SHP77 (cell line): ENCODE results near the gene IGHMBP2.
A peak's percentile ranks its signal among the peaks of the same experiment; 100 is the strongest.
"Not testable (repeated sequence)": the region's sequence is repeated elsewhere in the genome, so short reads cannot be mapped to it uniquely, and the experiment has no call there.

Source experiments
- DNase-seq, 2 experiments: peaks; one replicate each; lab custom pipeline; 2025; lab: John Stamatoyannopoulos, UW

The IGHMBP2 gene

DNA sequence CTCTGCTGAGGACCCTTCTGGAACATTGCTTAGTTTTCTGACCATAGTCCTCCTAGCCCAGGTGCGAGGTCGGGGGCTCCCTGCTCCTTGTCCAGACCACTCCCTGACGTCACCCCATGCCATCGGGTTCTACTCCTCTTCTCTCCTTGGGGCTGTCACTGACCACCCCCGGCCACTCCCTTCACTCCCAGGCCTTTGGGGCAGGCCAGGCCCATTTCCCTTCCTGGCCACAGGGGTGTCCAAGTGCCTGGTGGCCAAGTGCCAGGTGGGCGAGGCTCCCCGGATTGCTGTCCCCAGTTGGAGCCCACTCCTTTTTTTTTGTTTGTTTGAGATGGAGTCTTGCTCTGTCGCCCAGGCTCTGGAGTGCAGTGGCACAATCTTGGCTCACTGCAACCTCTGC is 57.6 kb downstream of the IGHMBP2 start:
- DNase-seq = no peak

DNA sequence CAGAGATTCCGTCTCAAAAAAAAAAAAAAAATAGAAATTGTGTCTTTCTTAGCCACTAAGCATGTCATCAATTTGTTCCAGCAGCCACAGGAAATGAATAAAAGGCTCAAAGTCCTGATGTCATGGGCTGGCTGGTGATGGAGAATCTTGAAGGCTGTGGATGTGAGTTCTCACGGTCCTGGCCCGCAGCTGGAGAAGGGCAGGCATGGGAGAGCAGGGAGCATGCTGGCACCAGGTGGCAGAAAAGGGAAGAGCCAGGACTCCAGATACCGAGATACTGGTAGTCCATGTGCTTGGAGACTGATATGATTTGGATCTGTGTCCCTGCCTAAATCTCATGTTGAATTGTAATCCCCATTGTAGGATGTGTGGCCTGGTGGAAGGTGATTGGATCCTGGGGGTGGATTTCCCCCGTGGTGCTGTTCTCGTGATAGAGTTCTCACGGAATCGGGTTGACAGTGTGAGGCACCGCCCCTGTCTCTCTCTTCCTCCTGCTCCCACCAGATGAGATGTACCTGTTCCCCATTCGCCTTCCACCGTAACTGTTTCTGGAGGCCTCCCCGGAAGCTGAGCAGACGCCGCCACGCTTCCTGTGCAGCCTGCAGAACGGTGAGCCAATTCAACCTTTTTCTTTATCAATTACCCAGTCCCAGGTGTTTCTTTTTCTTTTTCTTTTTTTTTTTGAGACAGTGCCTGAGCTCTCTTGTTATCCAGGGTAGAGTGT is 59.0 kb downstream of the IGHMBP2 start:
- DNase-seq = peak in 1 of 2 experiments; percentile 44

DNA sequence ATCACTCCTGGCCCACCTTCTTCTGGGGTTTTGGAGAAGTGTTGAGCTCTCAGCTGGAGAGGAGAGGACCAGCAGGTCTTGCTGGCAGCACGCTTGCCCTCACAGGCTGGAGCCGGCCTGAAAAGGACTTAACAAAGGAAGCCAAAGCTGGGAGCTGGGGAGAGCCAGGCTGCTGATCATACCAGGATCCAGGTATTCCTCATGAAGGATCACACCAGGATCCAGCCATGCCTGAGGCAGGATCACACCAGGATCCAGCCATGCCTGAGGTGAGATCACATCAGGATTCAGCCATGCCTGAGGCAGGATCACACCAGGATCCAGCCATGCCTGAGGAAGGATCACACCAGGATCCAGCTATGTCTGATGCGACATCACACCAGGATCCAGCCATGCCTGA is 60.1 kb downstream of the IGHMBP2 start:
- DNase-seq = no peak

DNA sequence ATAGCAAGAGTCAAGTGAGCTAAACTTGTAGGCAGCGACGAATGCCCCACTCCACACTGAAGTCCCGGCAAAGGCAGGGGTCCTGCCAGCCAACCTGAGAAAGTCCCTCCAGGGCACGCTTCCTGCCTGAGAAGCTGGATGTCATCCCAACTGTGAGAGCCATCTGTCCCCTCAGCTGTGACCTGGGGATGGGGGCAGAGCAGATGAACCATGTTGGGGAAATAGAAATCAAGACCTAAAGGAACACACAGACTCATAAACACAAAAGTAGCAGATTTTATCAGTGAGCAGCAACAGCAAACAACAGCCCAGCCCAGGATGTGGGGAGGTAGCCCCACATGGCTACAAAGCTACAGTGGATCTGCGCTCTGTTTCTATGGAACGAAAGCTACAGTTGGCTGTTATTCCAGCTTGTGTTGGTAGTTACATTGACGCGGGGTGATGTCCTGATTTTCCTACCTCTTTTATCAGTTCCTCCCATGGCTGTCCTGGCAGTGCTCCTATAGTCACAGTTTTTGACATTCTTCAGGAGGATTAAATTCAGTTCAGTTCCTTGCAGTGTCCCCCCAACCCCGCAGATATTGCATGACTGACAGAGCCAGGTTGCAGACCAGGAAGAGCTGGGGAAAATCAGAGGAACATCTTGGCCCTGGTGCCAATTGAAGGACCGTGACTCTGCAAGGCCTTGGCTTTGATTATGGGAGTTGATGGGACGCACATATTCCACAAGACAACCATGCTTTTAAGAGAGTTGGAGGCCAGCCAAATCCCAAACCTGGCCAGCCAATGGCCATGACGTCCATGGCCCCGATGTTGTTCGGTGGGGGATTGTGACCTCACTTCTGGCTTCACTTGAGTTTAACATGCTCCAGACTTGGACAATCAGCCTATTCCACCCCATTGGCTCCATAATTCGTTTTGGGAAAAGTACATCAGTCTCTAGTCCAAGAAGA is 62.5 kb downstream of the IGHMBP2 start:
- DNase-seq = no peak

DNA sequence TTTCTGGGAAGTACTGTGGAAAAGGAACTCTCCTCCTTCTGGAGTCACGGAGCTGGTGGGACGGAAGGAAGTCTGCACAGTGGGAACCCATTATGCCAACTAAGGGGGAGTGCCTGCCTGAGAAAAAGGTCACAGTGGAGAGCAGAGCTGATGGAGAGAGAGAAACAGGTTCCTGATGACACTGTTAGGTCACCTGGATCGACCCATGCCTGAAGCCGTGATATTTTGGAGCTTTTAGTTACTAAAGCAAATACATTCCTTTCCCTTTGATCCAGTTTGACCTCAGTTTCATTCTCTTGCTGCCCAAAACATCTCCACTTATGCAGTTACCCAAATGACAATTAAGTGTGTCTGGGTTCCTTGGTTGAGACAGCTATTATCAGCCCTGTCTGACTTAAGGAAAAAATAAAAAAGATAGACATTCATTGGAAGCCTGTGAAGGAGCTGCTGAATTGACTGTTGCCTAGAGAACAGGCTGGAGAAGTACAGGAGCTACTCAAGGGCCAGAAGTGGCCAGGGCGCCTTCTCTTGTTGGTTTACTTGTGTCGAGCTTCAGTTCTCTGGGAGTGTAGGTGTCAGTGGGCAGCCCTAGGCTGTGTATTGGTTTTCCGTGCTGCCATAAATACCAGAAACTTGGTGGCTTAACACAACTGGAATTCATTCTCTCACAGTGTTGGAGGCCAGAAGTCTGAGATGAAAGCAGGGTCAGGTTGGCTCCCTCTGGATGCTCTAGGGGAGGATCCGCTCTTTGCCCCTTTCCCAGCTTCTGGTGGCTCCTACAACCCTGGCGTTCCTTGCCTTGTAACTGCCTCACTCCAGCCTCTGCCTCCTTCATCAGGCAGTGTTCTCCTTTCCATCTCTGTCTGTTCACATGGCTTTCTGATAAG is 63.4 kb downstream of the IGHMBP2 start:
- DNase-seq = no peak

DNA sequence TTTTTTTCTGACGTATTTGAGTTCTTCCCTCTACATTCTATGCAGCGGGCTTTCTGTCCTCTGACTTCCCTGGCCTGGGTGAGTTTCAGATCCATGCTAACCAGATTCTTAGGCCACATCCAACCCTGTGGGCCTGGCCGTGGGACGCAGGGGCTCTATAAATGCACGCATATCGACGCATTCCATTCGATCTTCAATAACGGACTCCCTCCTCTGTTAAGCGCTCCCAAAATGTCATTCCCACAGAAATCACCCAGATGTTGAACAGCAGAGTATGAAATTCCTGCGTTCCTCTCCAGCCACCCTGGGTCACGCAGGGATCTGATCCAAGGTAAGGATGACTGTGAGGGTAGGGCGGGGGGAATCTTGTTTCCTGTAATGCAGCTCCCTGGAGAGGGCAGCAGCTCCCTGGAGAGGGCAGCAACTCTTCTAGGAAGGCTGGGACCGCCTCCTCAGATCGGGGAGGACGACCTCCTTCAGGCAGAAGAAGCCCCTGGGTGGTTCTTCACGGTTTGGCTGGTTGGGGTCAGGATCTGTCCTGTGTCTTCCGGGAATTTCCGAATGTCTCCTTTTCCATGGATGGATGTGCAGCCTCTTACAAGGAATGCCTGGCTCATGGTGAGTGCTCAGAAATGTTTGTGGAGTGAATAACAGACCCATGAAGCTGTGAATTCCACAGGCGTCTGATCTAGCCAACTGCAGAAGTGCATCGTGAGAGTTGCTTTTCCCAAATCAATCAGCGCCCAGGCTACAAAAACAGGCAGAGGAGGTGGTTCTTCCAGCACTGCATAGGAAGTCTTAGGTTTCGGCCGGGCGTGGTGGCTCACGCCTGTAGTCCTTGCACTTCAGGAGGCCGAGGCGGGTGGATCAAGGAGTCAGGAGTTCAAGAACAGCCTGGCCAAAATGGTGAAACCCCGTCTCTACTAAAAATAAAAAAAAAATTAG is 64.9 kb downstream of the IGHMBP2 start:
- DNase-seq = no peak

DNA sequence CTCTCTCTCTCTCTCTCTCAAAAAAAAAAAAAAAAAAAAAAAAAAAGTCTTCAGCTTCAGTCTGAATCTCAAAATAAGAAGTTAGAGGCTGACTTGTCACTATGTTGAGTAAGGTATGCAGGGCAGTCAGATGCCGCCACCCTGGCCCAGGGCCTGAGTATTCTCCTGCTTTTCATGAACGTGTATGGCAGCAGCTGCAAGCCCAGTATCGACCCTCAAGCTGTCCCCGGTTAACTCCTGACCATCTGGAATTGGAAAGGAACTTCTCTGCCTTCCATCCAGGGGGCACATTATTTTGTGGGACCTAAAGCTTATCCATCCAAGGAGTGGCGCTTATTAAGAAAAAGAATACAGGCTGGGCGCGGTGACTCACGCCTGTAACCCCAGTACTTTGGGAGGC is 65.7 kb downstream of the IGHMBP2 start:
- DNase-seq = no peak

DNA sequence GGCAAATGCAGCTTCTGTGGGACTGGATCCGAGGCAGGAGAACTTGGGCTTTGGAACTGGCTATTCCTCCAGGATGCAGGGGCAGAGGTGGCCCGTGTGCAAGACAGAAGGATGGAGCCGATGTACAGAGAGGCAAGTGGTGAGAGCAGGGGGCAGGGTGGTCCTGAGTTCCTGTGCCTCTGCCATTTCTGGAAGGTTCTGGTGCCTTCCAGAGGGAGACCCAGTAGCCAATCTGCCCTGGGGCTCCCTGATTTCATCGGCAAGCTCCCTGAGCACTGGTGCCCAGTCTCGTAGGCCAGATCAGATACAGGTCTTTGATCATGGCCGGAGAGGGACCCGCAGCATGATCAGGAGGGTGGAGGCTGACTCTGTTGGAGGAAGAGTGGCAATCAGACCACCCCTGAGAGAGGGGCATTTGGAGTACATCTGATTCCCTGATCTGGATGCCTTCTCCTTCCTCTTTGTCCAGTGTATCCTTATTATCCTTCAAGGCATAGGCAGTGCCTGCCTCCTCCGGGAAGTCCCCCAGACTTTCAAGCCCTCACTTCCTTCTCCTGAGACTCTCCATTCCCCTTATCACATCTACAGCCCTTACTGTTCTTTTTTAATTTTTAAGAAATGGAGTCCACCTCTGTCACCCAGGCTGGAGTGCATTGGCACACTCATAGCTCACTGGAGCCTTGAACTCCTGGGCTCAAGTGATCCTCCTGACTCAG is 67.4 kb downstream of the IGHMBP2 start:
- no peak for DNase-seq

DNA sequence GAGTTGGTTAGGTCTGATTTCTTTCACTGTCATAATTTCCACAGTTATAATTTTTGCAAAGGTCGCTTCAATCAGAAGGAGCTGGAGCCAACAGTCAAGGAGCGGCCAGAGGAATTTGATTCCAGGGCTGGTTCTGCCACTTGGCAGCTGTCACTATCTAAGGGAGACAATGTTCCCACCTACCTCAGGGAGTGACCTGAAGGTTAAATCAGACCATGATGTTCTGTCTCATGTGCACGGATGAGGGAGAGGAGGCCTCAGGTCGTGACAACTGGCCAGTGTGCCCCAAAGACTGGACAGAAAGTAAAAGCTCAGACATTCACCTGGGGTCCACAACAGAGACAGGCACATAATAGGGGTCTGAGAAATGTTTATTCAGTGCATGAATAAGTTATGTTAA is 69.5 kb downstream of the IGHMBP2 start:
- no peak for DNase-seq

DNA sequence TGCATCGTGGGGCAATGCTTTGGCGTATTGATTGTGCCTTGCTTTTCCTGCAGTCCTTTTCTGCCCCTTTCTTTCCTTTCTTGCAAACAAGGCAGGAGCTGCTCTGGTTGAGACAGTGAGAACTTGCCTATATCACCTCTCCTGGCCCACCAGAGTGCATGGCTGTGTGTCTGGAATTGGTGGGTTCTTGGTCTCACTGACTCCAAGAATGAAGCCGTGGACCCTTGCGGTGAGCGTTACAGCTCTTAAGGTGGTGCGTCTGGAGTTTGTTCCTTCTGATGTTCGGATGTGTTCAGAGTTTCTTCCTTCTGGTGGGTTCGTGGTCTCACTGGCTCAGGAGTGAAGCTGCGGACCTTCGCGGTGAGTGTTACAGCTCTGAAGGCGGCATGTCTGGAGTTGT is 70.0 kb downstream of the IGHMBP2 start:
- DNase-seq = not testable (repeated sequence)

DNA sequence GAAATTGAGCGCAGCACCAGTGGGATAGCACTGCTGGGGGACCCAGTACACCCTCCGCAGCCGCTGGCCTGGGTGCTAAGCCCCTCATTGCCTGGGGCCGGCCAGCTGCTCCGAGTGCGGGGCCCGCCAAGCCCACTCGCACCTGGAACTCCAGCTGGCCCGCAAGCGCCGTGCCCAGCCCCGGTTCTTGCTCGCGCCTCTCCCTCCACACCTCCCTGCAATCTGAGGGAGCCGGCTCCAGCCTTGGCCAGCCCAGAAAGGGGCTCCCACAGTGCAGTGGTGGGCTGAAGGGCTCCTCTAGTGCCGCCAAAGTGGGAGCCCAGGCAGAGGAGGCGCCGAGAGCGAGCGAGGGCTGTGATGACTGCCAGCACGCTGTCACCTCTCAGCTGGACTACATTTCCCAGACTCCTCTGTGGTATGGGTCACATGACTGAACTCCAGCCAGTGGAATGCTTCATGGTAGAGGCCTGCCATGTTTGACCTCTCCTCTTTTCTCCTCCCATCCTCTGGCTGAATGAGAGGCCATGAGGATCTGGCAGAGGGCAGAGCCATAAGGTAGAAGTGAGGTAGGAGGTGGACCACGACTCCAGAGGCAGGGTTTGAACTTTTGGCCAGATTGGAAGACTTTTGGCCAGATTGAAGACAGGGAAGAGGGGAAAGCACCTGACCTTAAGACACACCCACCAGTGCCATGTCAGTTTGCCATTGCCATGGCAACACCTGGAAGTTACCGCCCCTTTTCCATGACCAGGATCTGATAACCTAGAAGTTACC is 70.9 kb downstream of the IGHMBP2 start:
- peak in 1 of 2 experiments; percentile 18 for DNase-seq

DNA sequence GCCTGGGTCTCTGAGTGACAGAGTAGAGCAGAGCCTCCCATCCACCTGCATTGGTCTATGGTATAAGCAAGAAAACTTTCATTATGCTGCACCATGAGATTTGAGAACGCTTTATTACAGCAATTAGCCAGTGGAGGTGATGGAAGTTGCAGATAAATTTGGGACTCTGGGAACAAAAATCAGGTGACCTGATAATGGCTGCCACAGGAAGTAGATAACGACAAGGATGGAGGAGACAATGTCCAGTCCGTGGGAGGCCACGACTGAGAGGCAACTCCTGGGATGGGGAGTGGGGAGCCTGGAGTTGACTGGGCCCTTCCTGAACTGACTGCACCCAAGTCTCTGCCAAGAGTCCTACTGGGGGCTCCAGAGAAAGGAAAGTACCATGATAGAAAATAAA is 72.4 kb downstream of the IGHMBP2 start:
- DNase-seq = no peak

DNA sequence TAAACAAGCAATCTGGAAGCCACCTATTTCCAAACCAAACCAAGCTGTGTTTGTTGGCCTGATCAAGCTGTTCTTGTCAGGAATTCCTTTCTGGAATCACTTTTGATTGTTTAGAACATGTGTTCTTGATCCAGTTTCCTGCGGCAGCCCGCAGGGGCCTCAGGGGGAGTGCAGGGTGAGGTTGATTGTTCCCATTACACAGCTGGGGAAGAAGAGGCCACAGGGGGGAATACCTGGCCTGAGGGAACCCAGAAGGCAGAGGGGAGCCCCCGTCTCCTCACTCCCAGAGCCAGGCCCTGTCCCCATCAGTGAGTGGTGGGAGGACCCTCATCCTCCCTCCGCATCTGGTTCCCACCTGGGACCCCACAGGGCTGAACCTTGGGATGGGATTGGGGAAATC is 72.9 kb downstream of the IGHMBP2 start:
- DNase-seq = no peak

DNA sequence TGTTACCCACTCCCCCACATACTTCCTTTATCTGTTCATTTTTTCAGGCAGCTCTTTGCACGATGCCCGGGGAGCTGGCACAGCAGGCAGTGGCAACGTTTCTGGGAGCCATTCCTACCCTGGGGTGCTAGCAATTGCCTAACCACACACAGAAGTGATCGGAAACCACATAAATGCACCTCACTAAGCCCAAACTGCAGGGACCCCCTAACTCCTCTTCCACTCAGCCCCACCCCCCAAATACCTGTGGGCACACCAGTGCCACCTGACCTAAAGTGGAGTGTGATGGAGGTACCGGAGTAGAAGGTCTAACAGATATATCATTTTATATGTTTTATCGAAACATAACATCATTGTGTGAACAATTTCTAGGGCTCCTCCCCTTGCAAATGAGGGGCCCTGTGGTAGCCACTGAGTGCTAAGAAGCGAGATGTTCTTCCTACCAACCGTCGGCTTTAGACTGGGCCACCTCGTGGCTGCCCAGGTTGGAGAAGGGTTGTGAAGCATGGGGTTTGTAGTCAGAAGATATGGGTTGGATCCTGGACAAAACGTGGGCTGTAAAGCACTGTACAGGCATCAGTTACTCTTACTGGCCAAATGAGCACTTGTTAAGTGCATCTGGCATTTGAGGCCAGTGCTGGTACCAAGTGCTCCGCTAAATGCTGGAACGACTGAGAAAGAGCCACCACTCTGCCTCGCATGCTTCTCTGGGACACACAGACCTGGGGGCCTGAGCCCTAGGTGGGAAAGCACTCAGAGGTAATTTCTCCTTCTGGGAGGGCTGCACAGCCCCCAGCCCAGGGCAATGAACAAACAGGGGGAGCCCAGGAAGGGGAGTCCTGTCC is 74.3 kb downstream of the IGHMBP2 start:
- no peak for DNase-seq

DNA sequence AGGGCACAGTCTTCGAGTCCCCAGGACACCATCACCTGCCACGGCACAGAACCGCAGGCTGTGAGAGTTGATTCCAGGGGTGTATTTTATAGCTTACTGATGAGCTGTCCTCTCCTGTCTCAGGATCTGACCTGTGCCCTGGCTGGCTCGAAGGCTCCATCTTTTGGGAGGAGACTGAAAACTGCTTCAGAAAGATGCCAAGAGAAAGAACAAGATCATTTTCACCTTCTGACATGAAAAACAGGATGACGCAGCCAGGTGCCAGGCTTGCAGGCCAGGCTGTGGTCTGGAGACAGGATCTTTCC is 74.9 kb downstream of the IGHMBP2 start:
- DNase-seq = no peak

DNA sequence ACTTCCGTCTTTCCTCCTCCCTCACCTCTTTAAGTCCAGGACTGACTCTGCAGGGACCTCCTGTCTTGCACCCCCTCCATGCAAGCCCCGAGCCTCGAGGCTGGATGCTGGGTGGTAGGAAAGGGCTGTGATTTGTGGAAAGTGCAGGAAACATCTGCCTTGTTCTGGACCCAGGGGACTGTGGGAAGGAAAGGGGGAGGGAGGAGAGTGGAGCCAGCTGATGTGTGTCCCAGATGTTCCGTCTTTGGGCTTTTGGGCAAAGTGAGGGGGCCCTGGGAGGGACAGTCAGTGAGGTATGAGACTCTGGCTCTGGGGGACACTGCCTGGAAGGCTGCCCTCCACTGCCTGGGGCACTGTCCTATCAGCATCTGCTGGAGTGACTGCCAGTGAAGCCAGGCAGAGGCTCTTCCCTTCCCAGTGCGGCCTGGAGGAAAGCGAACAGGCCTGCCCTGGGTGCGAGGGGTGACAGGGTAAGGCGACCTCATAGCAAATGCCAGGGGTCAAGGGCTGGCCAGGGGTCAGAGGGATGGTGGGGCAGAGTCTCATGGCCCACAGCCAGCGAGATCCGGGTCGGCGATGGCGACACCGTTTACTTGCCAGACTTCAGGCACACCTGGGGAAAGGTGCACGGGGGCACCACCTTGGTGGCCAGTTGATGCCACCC is 75.4 kb downstream of the IGHMBP2 start:
- DNase-seq = no peak

DNA sequence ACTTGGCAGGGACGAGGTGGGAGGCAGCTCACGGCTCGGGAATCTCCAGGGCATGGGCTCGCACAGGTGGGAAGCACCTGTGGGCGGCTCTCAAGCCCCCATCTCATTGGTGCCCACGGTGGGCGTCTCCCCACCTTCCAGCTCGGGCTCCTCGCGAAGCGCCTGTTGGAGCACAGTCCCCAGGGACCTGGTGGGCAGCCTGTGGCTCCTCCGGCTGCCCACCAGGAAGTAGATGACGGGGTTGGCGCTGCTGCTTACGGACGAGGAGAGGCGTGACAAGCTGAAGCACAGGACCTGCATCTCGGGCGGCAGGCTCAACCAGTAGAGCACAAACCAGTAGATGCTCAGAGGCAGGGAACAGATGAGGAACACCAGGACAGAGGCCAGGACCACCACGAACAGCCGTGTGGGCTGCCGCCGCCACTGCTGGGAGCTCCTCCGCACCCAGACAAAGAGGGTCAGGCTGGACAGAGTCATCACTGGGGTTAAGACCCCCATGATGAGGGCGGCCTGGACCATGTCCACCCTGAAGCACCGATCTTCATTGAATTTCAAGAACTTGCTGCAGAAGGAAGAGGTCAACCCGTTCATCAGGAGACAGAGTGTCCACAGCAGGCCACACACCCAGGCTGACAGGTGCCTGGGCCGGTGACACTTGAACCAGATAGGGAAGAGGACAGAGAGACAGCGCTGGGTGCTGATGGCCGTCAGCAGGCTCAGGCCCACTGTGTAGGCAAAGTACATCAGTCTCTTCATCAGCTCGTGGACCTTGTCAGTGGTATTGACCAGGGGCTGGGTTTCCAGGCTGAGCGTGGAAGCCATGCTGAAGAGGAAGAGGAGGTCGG is 76.5 kb downstream of the IGHMBP2 start:
- no peak for DNase-seq

DNA sequence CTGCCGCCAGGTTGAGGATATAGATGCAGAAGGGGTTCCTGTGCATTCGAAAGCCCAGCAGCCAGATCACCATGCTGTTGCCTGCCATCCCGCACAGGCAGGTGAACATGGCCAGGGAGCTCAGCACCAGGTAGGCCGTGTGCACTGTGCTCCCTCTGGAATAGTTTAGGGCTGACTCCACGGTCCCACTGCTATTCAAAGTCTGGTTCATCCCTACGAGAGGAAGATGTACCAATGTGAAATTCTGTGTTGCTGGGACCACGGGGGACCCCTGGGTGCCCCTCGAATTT is 77.0 kb downstream of the IGHMBP2 start, which contains the start of gene MRGPRD:
Gene MRGPRD (minus strand): TSS at position 211 of the 290 bp plus-strand sequence. CDS start 0 bp downstream, at position 211.
- no peak for DNase-seq
